Measurements from ENCODE around the gene BBIP1.
A peak's percentile ranks its signal among the peaks of the same experiment; 100 is the strongest.

Gene BBIP1

DNA sequence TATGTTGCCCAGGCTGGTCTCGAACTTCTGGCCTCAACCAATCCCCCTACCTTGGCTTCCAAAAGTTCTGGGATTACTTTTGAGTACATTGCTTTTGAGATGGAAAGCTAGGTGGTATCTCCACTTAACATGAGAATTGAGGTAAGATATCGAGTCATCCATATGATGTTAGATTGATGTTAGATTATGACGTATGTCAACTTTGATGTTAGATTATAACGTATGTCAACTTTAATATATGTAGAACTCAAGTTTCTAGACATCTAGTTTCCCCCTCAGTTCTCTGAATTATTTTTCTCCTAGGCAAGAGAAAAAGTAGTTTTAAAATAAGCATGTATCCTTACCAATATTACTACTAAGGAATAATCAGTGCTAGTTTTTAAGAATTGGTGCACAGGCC is 20.4 kb upstream of the BBIP1 start:
- H3K36me3 ChIP-seq = no peaks in the 10 kb centered on the region
- H3K27me3 ChIP-seq = no peaks in the 10 kb centered on the region
- H3K4me3 ChIP-seq (ENCODE audit: low read depth in 1 of 2, low read length in 1 of 2) = no peak overlapping the region
- TF ChIP-seq, protein P1, sequence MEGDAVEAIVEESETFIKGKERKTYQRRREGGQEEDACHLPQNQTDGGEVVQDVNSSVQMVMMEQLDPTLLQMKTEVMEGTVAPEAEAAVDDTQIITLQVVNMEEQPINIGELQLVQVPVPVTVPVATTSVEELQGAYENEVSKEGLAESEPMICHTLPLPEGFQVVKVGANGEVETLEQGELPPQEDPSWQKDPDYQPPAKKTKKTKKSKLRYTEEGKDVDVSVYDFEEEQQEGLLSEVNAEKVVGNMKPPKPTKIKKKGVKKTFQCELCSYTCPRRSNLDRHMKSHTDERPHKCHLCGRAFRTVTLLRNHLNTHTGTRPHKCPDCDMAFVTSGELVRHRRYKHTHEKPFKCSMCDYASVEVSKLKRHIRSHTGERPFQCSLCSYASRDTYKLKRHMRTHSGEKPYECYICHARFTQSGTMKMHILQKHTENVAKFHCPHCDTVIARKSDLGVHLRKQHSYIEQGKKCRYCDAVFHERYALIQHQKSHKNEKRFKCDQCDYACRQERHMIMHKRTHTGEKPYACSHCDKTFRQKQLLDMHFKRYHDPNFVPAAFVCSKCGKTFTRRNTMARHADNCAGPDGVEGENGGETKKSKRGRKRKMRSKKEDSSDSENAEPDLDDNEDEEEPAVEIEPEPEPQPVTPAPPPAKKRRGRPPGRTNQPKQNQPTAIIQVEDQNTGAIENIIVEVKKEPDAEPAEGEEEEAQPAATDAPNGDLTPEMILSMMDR (IDR thresholded peaks at IDR 0.05) = no peak
- peaks cover 6 to 14% of the 10 kb centered on the region in 2 experiments for H3K4me1 ChIP-seq (ENCODE audit: control insufficient read depth in 1 of 2, insufficient read depth in 1 of 2, low read depth in 1 of 2, low read length in 1 of 2)
- no peaks in the 10 kb centered on the region for H3K9me3 ChIP-seq
- H3K27ac ChIP-seq = no peak overlapping the region

DNA sequence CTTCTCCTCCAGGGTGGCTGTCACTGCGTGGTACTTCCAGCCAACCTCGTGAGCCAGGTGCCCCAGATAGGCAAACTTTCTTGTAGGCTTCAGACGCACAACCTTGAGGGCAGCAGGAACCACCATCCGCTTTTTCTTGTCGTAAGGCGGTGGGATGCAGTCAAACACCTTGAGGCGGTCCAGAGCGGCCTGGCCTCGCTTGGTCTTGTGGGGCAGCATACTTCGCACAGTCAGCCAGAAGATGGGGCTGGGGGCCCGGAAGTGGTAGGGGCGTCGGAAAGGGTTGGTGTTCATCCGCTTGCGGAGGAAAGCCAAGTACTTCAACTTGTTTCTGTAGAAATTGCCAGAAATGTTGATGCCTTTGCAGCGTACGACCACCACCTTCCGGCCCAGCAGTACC is 17.8 kb upstream of the BBIP1 start:
- H3K9me3 ChIP-seq = no peaks in the 10 kb centered on the region
- H3K4me3 ChIP-seq (ENCODE audit: low read depth in 1 of 2, low read length in 1 of 2) = no peak overlapping the region
- no peak overlapping the region for H3K27ac ChIP-seq
- peaks cover 13 to 18% of the 10 kb centered on the region in 2 experiments for H3K4me1 ChIP-seq (ENCODE audit: control insufficient read depth in 1 of 2, insufficient read depth in 1 of 2, low read depth in 1 of 2, low read length in 1 of 2)
- no peaks in the 10 kb centered on the region for H3K36me3 ChIP-seq
- TF ChIP-seq, protein P1 (IDR thresholded peaks at IDR 0.05) = no peak
- no peaks in the 10 kb centered on the region for H3K27me3 ChIP-seq

DNA sequence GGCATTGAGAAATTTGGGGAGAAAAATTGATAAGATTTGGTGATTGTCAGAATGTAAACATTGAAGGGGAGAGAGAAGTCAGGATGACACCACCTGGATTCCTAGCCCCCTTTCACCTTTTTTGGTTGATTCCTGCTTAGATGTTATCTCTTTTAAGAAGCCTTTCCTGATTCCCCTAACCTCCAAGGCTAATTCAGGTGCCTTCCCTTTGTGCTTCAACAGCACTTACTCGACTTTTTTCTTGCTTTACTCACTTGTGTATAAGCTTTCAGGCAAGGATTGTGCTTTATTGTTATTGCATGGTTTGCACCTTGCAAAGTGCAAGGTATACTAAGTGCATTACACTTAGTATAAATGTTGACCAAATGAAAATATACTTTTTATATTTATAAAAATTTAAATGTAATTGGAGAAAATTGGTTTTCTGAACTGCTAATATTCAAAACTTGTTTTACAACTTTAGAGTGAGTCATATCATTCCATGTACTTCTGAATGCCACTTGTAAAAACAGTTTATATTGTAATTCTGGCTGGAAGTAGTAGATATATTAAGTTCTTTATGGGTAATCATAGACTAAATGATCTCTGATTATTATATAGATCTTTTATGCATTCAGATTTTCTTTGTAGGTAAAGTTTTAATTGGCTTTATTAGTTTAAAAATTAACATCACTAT is 13.7 kb upstream of the BBIP1 start:
- H3K27me3 ChIP-seq = no peaks in the 10 kb centered on the region
- H3K4me1 ChIP-seq (ENCODE audit: control insufficient read depth in 1 of 2, insufficient read depth in 1 of 2, low read depth in 1 of 2, low read length in 1 of 2) = peaks cover 4 to 30% of the 10 kb centered on the region in 2 experiments
- no peaks in the 10 kb centered on the region for H3K36me3 ChIP-seq
- TF ChIP-seq, protein P1 (IDR thresholded peaks at IDR 0.05) = no peak
- no peaks in the 10 kb centered on the region for H3K9me3 ChIP-seq
- peak overlapping the region; percentile 16 for H3K27ac ChIP-seq
- no peak overlapping the region for H3K4me3 ChIP-seq (ENCODE audit: low read depth in 1 of 2, low read length in 1 of 2)

DNA sequence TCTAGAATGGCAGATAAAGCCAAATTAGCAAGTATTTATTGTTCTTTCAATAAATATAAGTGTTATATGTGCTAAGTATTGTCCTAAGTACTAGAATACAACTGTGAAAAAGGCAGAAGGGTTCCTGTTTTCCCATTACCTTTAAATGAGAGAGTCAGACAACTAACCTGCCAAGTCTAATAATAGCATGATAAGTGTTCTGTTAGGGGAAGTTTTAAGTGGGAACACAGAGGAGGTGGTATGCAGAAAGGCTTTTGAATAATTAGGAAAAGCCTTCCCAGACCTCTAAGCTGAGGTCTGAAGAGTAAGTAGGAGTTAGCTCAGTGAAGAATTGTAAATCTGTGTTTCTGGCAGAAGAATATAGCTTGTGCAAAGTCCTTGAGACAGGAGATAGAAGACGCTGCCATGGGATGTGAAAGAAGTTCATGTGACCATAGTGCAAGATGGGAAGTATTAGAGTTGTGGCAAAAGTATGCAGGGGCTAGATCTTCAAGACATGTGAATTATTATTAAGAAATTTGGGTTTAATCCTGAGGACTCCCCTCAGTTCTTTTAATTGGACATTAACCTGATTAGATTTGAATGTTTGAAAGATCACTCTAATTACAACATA is 12.9 kb upstream of the BBIP1 start:
- H3K4me1 ChIP-seq (ENCODE audit: control insufficient read depth in 1 of 2, insufficient read depth in 1 of 2, low read depth in 1 of 2, low read length in 1 of 2) = peaks cover 4 to 30% of the 10 kb centered on the region in 2 experiments
- no peaks in the 10 kb centered on the region for H3K9me3 ChIP-seq

DNA sequence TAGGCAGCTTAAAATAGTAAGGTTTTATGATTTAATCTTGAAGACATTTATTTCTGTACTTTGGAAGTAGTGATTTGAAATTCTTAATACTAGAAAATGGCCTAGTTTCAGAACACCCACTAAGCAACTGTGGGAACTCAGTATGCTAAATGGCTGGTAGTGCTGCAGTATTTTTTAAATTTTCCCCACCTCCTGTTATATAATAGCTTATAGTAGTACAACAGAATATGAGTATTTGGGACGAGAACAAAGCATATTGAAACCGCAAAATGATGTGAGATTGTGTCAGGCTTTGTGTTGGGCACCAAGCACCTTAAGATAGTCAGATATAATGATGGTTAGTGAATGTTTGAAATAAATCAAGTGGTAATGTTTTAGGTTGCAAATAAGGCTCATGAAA is 8.5 kb upstream of the BBIP1 start:
- Histone ChIP-seq H3K27ac (no peak overlapping the region), H3K4me1 (ENCODE audit: control insufficient read depth in 1 of 2, insufficient read depth in 1 of 2, low read depth in 1 of 2, low read length in 1 of 2) (peaks cover 4 to 44% of the 10 kb centered on the region in 2 experiments), H3K36me3 (no peaks in the 10 kb centered on the region), H3K27me3 (no peaks in the 10 kb centered on the region), H3K4me3 (ENCODE audit: low read depth in 1 of 2, low read length in 1 of 2) (no peak overlapping the region), H3K9me3 (no peaks in the 10 kb centered on the region)
- TF ChIP-seq, protein P1 (IDR thresholded peaks at IDR 0.05) = no peak

More for the DNA sequence above, 12.9 kb upstream of the BBIP1 start:
- no peak overlapping the region for H3K4me3 ChIP-seq (ENCODE audit: low read depth in 1 of 2, low read length in 1 of 2)
- no peaks in the 10 kb centered on the region for H3K36me3 ChIP-seq
- no peaks in the 10 kb centered on the region for H3K27me3 ChIP-seq
- TF ChIP-seq, protein P1 (IDR thresholded peaks at IDR 0.05) = no peak
- peak overlapping the region; percentile 16 for H3K27ac ChIP-seq

All from neutrophil (primary cell).